GM12878 (cell line): ENCODE data around the gene ATG12.

Source experiments
- CHD1 ChIP-seq: IDR thresholded peaks from 2 replicates; pipeline ENCODE4 v1.6.1; 2012; ENCODE audit warnings: low read depth, low read length, improper control_type of control experiment
- CHD2 ChIP-seq: IDR thresholded peaks from 2 replicates; pipeline ENCODE4 v1.6.1; 2011; ENCODE audit warnings: low read depth, low read length, improper control_type of control experiment, borderline replicate concordance
- CREM ChIP-seq: IDR thresholded peaks from 2 replicates; pipeline ENCODE4 v1.6.1; 2014; ENCODE audit warnings: antibody characterized with exemption, low read depth
- KDM1A ChIP-seq: fragments of 200-600 bp; sonication (generic); IDR thresholded peaks from 2 replicates; pipeline ENCODE4 v1.6.1; 2016; ENCODE audit warnings: borderline replicate concordance
- POLR2A ChIP-seq: IDR thresholded peaks from 2 replicates; pipeline ENCODE4 v1.6.1; 2011; ENCODE audit warnings: low read depth, mild to moderate bottlenecking, low read length
- STAT3 ChIP-seq: IDR thresholded peaks from 2 replicates; pipeline ENCODE4 v1.6.1; 2011; ENCODE audit warnings: low read depth, low read length, improper control_type of control experiment
- SUZ12 ChIP-seq: fragments of 200-600 bp; sonication (generic); IDR thresholded peaks from one replicate; pipeline ENCODE4 v1.6.1; 2018; ENCODE audit warnings: antibody characterized with exemption, mild to moderate bottlenecking; ENCODE audit not compliant: unreplicated experiment
- TAF1 ChIP-seq: IDR thresholded peaks from 2 replicates; pipeline ENCODE4 v1.6.1; 2011; ENCODE audit warnings: mild to moderate bottlenecking, low read depth, low read length, borderline replicate concordance
- TF ChIP-seq, protein P1 (sequence below), 3 experiments: IDR thresholded peaks in 2 of 3; conservative IDR thresholded peaks in 1 of 3; 2 replicates each; pipeline ENCODE4 v1.5.1; 2011; ENCODE audit warnings: low read depth in 3 of 3, low read length in 3 of 3, mild to moderate bottlenecking in 3 of 3, control low read depth in 2 of 3, moderate library complexity in 2 of 3, inconsistent platforms in 1 of 3, mixed read lengths in 1 of 3; ENCODE audit not compliant: control insufficient read depth in 2 of 3, insufficient read depth in 1 of 3; ENCODE audit errors: extremely low read depth in 1 of 3

DNA sequence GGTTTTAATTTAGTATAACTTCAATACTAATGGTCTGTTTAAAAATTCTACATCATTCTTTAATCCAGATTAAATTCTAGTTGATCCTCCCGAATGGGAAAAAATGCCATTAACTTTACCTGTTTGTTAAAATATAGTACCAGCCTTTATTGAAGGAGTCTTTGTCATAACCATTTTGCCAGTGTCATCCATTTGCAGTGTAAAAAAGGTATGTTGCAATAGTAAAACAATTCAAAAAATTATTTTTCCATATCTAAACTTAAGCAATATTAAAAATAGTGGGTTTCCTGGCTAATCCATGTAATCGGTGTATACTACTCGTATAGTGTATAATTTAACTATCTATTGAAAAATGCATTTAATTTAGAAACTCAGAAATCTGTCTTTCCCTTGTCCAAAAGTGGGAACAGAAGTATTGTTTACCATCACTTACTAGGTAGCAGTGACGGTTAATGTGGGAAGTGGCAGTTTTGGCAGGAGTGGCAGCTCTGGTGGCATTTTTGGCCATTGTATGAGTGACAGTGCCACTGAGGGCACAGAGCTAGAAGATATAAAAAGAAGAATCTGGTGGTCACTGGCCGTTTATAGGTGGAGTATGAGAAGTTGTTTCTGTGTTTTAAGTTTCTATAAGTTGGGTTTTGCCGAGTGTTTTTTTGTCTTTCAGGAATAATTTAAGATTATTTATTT lies 2.2 kb upstream of the ATG12 start:
- TF ChIP-seq, protein P1, sequence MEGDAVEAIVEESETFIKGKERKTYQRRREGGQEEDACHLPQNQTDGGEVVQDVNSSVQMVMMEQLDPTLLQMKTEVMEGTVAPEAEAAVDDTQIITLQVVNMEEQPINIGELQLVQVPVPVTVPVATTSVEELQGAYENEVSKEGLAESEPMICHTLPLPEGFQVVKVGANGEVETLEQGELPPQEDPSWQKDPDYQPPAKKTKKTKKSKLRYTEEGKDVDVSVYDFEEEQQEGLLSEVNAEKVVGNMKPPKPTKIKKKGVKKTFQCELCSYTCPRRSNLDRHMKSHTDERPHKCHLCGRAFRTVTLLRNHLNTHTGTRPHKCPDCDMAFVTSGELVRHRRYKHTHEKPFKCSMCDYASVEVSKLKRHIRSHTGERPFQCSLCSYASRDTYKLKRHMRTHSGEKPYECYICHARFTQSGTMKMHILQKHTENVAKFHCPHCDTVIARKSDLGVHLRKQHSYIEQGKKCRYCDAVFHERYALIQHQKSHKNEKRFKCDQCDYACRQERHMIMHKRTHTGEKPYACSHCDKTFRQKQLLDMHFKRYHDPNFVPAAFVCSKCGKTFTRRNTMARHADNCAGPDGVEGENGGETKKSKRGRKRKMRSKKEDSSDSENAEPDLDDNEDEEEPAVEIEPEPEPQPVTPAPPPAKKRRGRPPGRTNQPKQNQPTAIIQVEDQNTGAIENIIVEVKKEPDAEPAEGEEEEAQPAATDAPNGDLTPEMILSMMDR (IDR thresholded peaks at IDR 0.05 in 2 of 3, conservative IDR thresholded peaks at IDR 0.05 in 1 of 3; ENCODE audit: control insufficient read depth in 2 of 3, extremely low read depth in 1 of 3, insufficient read depth in 1 of 3, low read depth in 3 of 3, low read length in 3 of 3) = no peak
- no peak for TF ChIP-seq SUZ12
- TF ChIP-seq STAT3 = no peak
- TF ChIP-seq CREM = no peak
- TF ChIP-seq CHD1 = no peak
- no peak for TF ChIP-seq POLR2A
- TF ChIP-seq KDM1A = no peak
- no peak for TF ChIP-seq CHD2
- TF ChIP-seq TAF1 = no peak
